Measurements from ENCODE around the gene TNFRSF8. TPM values are rescaled to one million over a fixed set of nuclear protein-coding genes. Genes with fewer than 3 reads are reported as not detected.

Gene TNFRSF8
- polyA plus RNA-seq, 1 of the 3 experiments (the other 2 are of a cell fraction), result 0.07 TPM

Small RNA genes within 50 kb of the gene (small RNA-seq; reads per million reads assigned to genes)
- 0 reads per million in 7 experiments for gene AL096840.1
- 0 reads per million in 7 experiments for gene MIR4632
- gene MIR6729, result 0 reads per million in 7 experiments
- 0 reads per million in 7 experiments for gene RF00019
- 0 reads per million in 7 experiments for gene RN7SL649P
- 0 reads per million in 7 experiments for gene RNU6-777P
- 0 reads per million in 7 experiments for gene RPL23AP89

Other genes starting within 250 kb of the TNFRSF8 start
- not detected in 2 replicates for gene NPPA, start 215.5 kb upstream of the TNFRSF8 start, polyA plus RNA-seq (2012; rRNA removed)
- 0.55 and 0.85 TPM in 2 replicates for gene NPPB, start 204.4 kb upstream of the TNFRSF8 start, polyA plus RNA-seq (2012; rRNA removed)
- 66.1 and 67.9 TPM in 2 replicates for gene KIAA2013, start 136.9 kb upstream of the TNFRSF8 start, polyA plus RNA-seq (2012; rRNA removed)
- 204 and 257 TPM in 2 replicates for gene PLOD1, start 128.6 kb upstream of the TNFRSF8 start, polyA plus RNA-seq (2012; rRNA removed)
- gene MFN2, start 82.9 kb upstream of the TNFRSF8 start, polyA plus RNA-seq (2012; rRNA removed), result 43.2 and 46.1 TPM in 2 replicates
- gene MIIP, start 43.8 kb upstream of the TNFRSF8 start, polyA plus RNA-seq (2012; rRNA removed), result 24.0 and 25.6 TPM in 2 replicates
- gene TNFRSF1B, start 103.7 kb downstream of the TNFRSF8 start, polyA plus RNA-seq (2012; rRNA removed), result 0.18 and 0.36 TPM in 2 replicates
- 14.4 and 15.0 TPM in 2 replicates for gene VPS13D, start 166.7 kb downstream of the TNFRSF8 start, polyA plus RNA-seq (2012; rRNA removed)